GM12801 (cell line): ENCODE data around the gene ZFX.

Experiments
- TF ChIP-seq, protein P1 (sequence below): IDR thresholded peaks from one replicate; pipeline ENCODE4 v1.5.1; 2011; ENCODE audit warnings: control low read depth; ENCODE audit not compliant: insufficient read length; ENCODE audit errors: extremely low read depth

ZFX gene

DNA sequence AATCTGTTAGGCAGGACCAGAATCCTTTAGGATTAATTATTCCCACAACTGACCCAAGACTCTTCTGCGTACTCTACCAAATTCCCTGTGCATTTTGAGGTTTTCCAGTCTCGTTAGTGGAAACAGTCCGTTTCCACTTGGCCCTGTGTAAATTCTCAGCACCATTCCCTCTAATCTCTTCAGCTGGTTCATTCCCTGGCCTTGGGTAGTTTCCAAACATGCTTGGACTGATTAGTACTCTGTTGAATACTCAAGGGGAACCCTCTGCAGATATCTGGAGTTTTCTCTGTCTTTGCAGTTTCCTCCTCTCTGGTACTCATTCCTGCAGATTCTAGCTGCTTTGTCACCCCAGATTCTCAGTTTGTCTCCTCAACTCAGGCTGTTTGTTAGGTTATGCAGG, 80.4 kb downstream of the ZFX start:
- TF ChIP-seq, protein P1, sequence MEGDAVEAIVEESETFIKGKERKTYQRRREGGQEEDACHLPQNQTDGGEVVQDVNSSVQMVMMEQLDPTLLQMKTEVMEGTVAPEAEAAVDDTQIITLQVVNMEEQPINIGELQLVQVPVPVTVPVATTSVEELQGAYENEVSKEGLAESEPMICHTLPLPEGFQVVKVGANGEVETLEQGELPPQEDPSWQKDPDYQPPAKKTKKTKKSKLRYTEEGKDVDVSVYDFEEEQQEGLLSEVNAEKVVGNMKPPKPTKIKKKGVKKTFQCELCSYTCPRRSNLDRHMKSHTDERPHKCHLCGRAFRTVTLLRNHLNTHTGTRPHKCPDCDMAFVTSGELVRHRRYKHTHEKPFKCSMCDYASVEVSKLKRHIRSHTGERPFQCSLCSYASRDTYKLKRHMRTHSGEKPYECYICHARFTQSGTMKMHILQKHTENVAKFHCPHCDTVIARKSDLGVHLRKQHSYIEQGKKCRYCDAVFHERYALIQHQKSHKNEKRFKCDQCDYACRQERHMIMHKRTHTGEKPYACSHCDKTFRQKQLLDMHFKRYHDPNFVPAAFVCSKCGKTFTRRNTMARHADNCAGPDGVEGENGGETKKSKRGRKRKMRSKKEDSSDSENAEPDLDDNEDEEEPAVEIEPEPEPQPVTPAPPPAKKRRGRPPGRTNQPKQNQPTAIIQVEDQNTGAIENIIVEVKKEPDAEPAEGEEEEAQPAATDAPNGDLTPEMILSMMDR = no peak

DNA sequence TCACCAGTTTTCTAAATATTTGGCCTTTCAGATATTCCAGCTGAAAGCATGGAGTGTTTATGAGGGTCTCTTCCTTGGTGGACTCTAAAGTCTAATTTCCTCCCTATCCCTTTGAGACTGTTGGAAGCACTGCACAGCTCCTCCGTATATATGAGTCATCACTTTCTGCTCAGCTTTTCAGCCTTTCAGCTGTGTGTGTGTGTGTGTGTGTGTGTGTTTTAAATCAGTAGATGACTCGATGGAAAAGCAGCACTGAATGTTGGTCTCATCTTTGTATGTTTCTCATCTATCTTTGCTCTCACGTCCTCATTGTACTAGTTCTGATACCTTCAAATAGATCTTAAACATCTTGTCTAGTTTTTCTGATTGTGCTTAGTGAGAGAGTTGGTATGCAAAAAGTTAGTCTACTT, 81.6 kb downstream of the ZFX start:
- TF ChIP-seq, protein P1 = no peak

DNA sequence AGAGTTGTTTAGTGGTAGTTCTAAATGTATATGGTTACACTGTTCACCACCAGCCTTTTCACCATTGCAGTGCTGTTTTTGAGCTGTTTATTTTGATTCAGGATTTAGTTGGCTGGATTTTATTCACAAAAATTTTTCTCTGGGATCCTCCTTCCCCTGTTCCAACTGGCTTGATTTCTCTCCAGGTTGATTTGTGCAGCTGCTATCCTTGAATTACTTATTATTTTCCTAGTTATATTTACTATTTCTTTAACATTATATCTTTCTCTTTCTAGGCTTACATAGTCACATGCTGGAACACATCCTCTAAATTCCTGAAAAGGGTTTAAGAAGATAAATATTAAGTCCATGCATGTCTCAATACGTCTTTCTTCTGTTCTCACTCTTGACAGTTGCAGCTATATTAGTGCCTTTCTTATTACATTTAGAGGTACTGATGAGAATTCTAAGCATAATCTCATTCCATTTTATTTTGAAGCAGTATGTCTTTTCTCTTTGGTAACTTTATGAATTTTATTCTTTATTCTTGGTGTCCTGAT, 82.2 kb downstream of the ZFX start:
- TF ChIP-seq, protein P1 = no peak

DNA sequence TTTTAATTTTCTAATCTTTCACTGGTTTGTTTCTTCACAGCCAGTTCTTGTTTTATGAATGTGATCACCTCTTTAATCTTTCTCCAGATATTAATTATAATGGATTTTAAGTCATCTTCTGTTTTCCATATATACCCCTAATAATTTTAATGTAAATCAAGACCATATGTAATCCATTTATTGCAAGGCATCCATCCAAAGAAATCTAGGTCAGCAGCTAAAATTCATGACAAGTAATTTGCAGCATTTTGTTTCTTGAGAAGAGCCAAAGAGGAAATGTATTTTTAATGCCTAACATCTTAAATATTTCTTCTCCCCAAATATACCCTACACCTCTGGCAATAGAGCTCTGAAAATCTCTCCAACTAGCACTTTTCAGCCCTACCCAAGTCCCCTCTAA, 83.3 kb downstream of the ZFX start:
- TF ChIP-seq, protein P1 = no peak

DNA sequence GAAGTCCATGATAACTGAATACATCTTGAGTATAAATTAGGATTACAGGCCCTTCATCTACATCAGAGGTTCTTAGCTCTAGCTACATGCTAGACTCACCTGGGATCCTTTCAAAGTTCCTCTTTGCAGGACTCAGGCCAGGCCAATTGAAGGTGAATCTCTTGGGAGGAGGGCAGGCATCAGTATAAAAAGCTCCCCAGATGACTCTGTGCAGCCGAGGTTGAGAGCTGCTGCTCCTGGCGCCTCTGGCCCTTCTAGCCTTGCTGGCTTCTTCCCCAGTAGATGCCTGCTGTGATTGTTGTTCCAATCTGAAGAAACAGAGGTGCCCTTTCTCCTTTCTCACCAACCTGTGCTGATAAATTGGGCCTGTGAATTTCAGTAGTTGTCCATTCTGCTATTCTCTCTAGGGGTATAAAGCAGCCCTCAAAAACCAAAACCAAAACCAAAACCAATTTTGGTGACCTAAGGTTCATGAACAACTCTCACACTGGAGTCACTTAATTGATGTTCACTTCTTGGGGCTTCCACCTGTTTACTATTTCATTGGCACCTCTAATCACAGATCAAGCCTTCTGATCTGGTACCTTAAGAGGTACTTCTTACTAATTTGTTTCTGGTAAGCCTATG, 85.7 kb downstream of the ZFX start:
- TF ChIP-seq, protein P1 = no peak

DNA sequence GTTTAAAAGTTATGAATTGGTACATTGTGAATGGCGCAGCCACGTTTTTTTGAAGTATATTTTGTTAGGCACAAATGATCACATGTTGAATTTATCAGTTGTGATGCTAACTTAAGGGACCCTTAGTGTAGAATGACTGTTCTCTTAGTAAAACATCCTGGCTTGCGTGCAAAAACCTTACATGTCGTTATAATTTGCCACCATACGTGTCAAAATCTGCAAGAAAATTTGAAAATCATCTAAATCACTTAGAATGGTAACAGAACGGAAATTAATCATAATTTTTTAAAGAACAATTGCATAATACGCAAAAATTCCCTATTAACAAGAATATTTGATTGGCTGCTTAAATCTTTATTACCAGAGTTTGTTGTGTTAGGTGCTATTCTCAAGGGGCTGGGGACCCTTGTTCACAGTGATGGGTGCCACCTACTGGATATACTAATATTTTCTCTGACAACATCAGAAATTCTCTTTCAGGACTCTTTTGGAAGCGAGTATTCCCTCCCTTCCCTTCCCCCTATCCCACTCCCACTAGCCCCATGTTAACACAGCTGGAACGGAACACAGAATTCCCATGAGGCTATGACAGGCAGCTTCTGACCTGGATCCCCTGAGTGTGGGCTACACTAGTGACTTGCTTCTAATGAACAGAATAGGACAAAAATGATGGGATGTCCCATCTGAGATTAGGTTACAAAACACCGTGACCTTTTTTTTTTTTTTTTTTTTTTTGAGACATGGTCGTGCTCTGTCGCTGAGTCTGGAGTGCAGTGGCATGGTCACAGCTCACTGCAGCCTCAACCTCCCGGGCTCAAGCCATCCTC, 92.5 kb downstream of the ZFX start:
- TF ChIP-seq, protein P1 = no peak

DNA sequence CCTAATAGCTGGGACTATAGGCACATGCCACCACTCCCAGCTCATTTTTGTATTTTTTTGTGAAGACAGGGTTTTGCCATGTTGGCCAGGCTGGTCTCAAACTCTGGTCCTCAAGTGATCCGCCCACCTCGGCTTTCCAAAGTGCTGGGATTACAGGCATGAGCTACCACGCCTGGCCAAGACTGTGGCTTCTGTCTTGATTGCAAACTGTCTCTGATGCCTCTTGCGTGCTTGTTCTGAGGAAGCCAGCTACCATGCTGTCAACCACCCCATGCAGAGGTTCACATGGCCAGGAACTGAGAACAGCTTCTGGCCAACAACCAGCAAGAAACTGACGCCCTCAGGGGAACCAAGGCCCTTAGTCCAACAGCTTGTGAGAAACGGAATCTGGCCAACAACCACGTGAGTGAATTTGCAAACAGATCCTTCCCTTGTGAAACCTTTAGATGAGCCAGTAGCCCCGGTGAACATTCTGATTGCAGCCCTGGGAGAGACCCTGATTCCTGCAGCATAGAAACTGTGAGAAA, 93.2 kb downstream of the ZFX start:
- TF ChIP-seq, protein P1 = no peak
